HEK293 (cell line): ENCODE results near the gene TCF7L1.

Experiments
- CTCF ChIA-PET: fragments of 350-600 bp; formaldehyde crosslinking; extraction: SDS; loops from one replicate; lab custom pipeline; 2021; ENCODE audit warnings: antibody characterized with exemption; lab: Yijun Ruan, JAX
- POLR2A ChIA-PET: fragments of 300-600 bp; formaldehyde crosslinking; extraction: SDS; loops from one replicate; lab custom pipeline; 2020; ENCODE audit warnings: antibody characterized with exemption, inconsistent platforms; lab: Yijun Ruan, JAX
- H3K27ac ChIP-seq: fragments of 200-500 bp; sonication (Bioruptor generic); 2 replicates; pipeline ENCODE4 v1.5.1; 2014; ENCODE audit warnings: low read depth, low read length, control low read depth, inconsistent platforms; ENCODE audit errors: extremely low read depth
- H3K36me3 ChIP-seq, 2 experiments: fragments of 200-500 bp in 1 of 2; sonication (Bioruptor generic) in 1 of 2; 1 replicate in 1 of 2; 2 replicates in 1 of 2; pipeline ENCODE4 v1.5.1; 2014 to 2017; ENCODE audit warnings: inconsistent platforms in 2 of 2, low read length in 2 of 2; ENCODE audit not compliant: control insufficient read depth in 2 of 2, insufficient read depth in 1 of 2
- H3K4me1 ChIP-seq: fragments of 200-500 bp; sonication (Bioruptor generic); 2 replicates; pipeline ENCODE4 v1.5.1; 2014; ENCODE audit warnings: mild to moderate bottlenecking, low read length, inconsistent platforms; ENCODE audit not compliant: control insufficient read depth, insufficient read depth
- H3K4me3 ChIP-seq: 2 replicates; pipeline ENCODE4 v1.5.1; 2011; ENCODE audit warnings: low read depth, mild to moderate bottlenecking, control low read depth, low read length, moderate library complexity
- H3K9me3 ChIP-seq: fragments of 200-500 bp; sonication (Bioruptor generic); 2 replicates; pipeline ENCODE4 v1.5.1; 2014; ENCODE audit warnings: low read depth, low read length, inconsistent platforms; ENCODE audit not compliant: control insufficient read depth, insufficient read depth
- CTCF ChIP-seq: fragments of 450-650 bp; formaldehyde crosslinking; IDR thresholded peaks from 2 replicates; pipeline ENCODE4 v1.5.1; 2016; ENCODE audit warnings: missing biosample characterization, missing genetic modification characterization
- EGR2 ChIP-seq: fragments of 450-650 bp; formaldehyde crosslinking; IDR thresholded peaks from 2 replicates; pipeline ENCODE4 v1.5.1; 2016; ENCODE audit warnings: low read depth, missing biosample characterization, missing genetic modification characterization
- GLIS1 ChIP-seq: fragments of 450-650 bp; formaldehyde crosslinking; IDR thresholded peaks from 2 replicates; pipeline ENCODE4 v1.5.1; 2016; ENCODE audit warnings: missing biosample characterization, missing genetic modification characterization
- HOXC10 ChIP-seq: sonication (generic); formaldehyde crosslinking; IDR thresholded peaks from 2 replicates; pipeline ENCODE4 v1.8.1; 2023; ENCODE audit warnings: mild to moderate bottlenecking, missing genetic modification reagents
- MEIS1 ChIP-seq: sonication (generic); formaldehyde crosslinking; IDR thresholded peaks from 2 replicates; pipeline ENCODE4 v1.8.1; 2022; ENCODE audit warnings: missing genetic modification reagents, mild to moderate bottlenecking, borderline replicate concordance
- PRDM10 ChIP-seq: fragments of 450-650 bp; formaldehyde crosslinking; IDR thresholded peaks from 2 replicates; pipeline ENCODE4 v1.5.1; 2016; ENCODE audit warnings: missing biosample characterization, missing genetic modification characterization
- ZBTB8A ChIP-seq: fragments of 450-650 bp; formaldehyde crosslinking; IDR thresholded peaks from 2 replicates; pipeline ENCODE4 v1.5.1; 2016; ENCODE audit warnings: missing biosample characterization, missing genetic modification characterization
- ZFHX2 ChIP-seq: fragments of 450-650 bp; formaldehyde crosslinking; conservative IDR thresholded peaks from 2 replicates; pipeline ENCODE4 v1.5.1; 2016; ENCODE audit warnings: missing biosample characterization, missing genetic modification characterization
- ZFP3 ChIP-seq: fragments of 450-650 bp; formaldehyde crosslinking; IDR thresholded peaks from 2 replicates; pipeline ENCODE4 v1.5.1; 2016; ENCODE audit warnings: low read depth, missing biosample characterization, missing genetic modification characterization
- ZIC2 ChIP-seq: fragments of 450-650 bp; formaldehyde crosslinking; IDR thresholded peaks from 2 replicates; pipeline ENCODE4 v1.5.1; 2016; ENCODE audit warnings: missing biosample characterization, missing genetic modification characterization
- ZNF132 ChIP-seq: fragments of 450-650 bp; formaldehyde crosslinking; IDR thresholded peaks from 2 replicates; pipeline ENCODE4 v1.5.1; 2017; ENCODE audit warnings: missing biosample characterization, missing genetic modification characterization, borderline replicate concordance
- ZNF211 ChIP-seq: fragments of 450-650 bp; formaldehyde crosslinking; IDR thresholded peaks from 2 replicates; pipeline ENCODE4 v1.5.1; 2016; ENCODE audit warnings: low read depth, missing biosample characterization, missing genetic modification characterization
- ZNF398 ChIP-seq: fragments of 450-650 bp; formaldehyde crosslinking; IDR thresholded peaks from 2 replicates; pipeline ENCODE4 v1.5.1; 2017; ENCODE audit warnings: missing biosample characterization, missing genetic modification characterization
- ZNF423 ChIP-seq: fragments of 450-650 bp; formaldehyde crosslinking; IDR thresholded peaks from 2 replicates; pipeline ENCODE4 v1.5.1; 2016; ENCODE audit warnings: missing biosample characterization, missing genetic modification characterization
- ZNF658 ChIP-seq: fragments of 450-650 bp; formaldehyde crosslinking; IDR thresholded peaks from 2 replicates; pipeline ENCODE4; 2016; ENCODE audit warnings: missing biosample characterization, missing genetic modification characterization

TCF7L1 gene

GRCh38 chr2:85242321-85242720 is 109.1 kb downstream of the TCF7L1 start (continued):
- TF ChIP-seq ZNF398 (no peak), ZNF423 (no peak), HOXC10 (CRISPR knock-in tag) (no peak), ZNF132 (tag by site-specific recombination) (no peak), ZFP3 (tag by site-specific recombination) (no peak), ZNF211 (tag by site-specific recombination) (no peak)

GRCh38 chr2:85243101-85244072 is 110.2 kb downstream of the TCF7L1 start:
- H3K27ac ChIP-seq = no peak overlapping the region
- no peaks in the 10 kb centered on the region for H3K4me1 ChIP-seq
- H3K4me3 ChIP-seq = no peak overlapping the region
- peak; percentile 48 for TF ChIP-seq PRDM10 (tag by site-specific recombination)
- peak; percentile 15; the same call in 1 of the 2 replicates for TF ChIP-seq GLIS1 (tag by site-specific recombination)
- TF ChIP-seq MEIS1 = no peak
- TF ChIP-seq ZIC2 = peak; percentile 51
- peak; percentile 37; the same call in 1 of the 2 replicates for TF ChIP-seq CTCF (tag by site-specific recombination)
- H3K9me3 ChIP-seq = no peaks in the 10 kb centered on the region
- CTCF ChIA-PET = interaction anchor here (0.6 to 2.7 kb wide), 11 partner anchors 8 to 177 kb away, joined by 3 to 11 read pairs (median 3); no protein-coding TSS in a partner anchor
- no peaks in the 10 kb centered on the region for H3K36me3 ChIP-seq
- POLR2A ChIA-PET = no interaction called here

- peak; percentile 34; the same call in 1 of the 2 replicates for TF ChIP-seq EGR2 (tag by site-specific recombination)
- no peak for TF ChIP-seq ZBTB8A (tag by site-specific recombination)
- TF ChIP-seq ZNF658 (tag by site-specific recombination) = no peak
- TF ChIP-seq ZFHX2 (tag by site-specific recombination) = 0 out of 2 replicates have a peak, but pooled peaks have one; percentile 12
- CTCF ChIA-PET = interaction anchor here (0.7 to 2.7 kb wide), 3 partner anchors 22 to 178 kb away, joined by 3 to 11 read pairs (median 6); no protein-coding TSS in a partner anchor
- H3K9me3 ChIP-seq = no peaks in the 10 kb centered on the region
- H3K36me3 ChIP-seq = no peaks in the 10 kb centered on the region
- H3K4me3 ChIP-seq = no peak overlapping the region
- H3K4me1 ChIP-seq = no peaks in the 10 kb centered on the region
- H3K27ac ChIP-seq = no peak overlapping the region
- POLR2A ChIA-PET = no interaction called here
Measured at GRCh38 chr2:85244828-85245227, 111.6 kb downstream of the TCF7L1 start.
